NCI-H187 (cell line): ENCODE data around the gene CISD2.
"Not testable (repeated sequence)": the region's sequence is repeated elsewhere in the genome, so short reads cannot be mapped to it uniquely, and the experiment has no call there.

Experiments
- DNase-seq, 2 experiments: peaks; one replicate each; lab custom pipeline; 2025; lab: John Stamatoyannopoulos, UW

CISD2 gene

GRCh38 chr4:102849579-102850104, 19.1 kb upstream of the CISD2 start:
- no peak for DNase-seq

- no peak for DNase-seq
Measured at GRCh38 chr4:102850370-102850769, 18.4 kb upstream of the CISD2 start.

- no peak for DNase-seq
Measured at GRCh38 chr4:102858828-102859464, 9.8 kb upstream of the CISD2 start.

GRCh38 chr4:102860611-102861324, 8.0 kb upstream of the CISD2 start:
- no peak for DNase-seq

GRCh38 chr4:102862016-102862415, 6.8 kb upstream of the CISD2 start:
- DNase-seq: no peak

GRCh38 chr4:102862747-102863146, 6.0 kb upstream of the CISD2 start:
- DNase-seq: no peak

GRCh38 chr4:102865327-102865726, 3.5 kb upstream of the CISD2 start:
- DNase-seq: not testable (repeated sequence)

GRCh38 chr4:102867278-102868152, 1.3 kb upstream of the CISD2 start:
- no peak for DNase-seq

GRCh38 chr4:102868153-102868780, 525 bp upstream of the CISD2 start:
- DNase-seq: no peak

GRCh38 chr4:102869569-102870197, 891 bp downstream of the CISD2 start:
- DNase-seq: no peak

- DNase-seq: no peak
Measured at GRCh38 chr4:102871772-102872171, 3.0 kb downstream of the CISD2 start.

- not testable (repeated sequence) for DNase-seq
Measured at GRCh38 chr4:102877477-102878106, 8.8 kb downstream of the CISD2 start.

GRCh38 chr4:102878349-102878748, 9.6 kb downstream of the CISD2 start:
- DNase-seq: not testable (repeated sequence)

- no peak for DNase-seq
Measured at GRCh38 chr4:102878901-102879300, 10.1 kb downstream of the CISD2 start.

- DNase-seq: no peak
Measured at GRCh38 chr4:102881343-102881742, 12.6 kb downstream of the CISD2 start.

- DNase-seq: no peak
Measured at GRCh38 chr4:102883278-102883677, 14.5 kb downstream of the CISD2 start.

- not testable (repeated sequence) for DNase-seq
Measured at GRCh38 chr4:102888570-102888969, 19.8 kb downstream of the CISD2 start.

- not testable (repeated sequence) for DNase-seq
Measured at GRCh38 chr4:102889866-102890265, 21.1 kb downstream of the CISD2 start.

GRCh38 chr4:102896547-102896946, 27.8 kb downstream of the CISD2 start:
- DNase-seq: not testable (repeated sequence)

GRCh38 chr4:102897610-102898009, 28.8 kb downstream of the CISD2 start:
- not testable (repeated sequence) for DNase-seq

- no peak for DNase-seq
Measured at GRCh38 chr4:102901804-102902203, 33.0 kb downstream of the CISD2 start.
